B cell (primary cell): ENCODE measurements around the gene SYCE3.

Experiments
- EZH2 ChIP-seq: IDR thresholded peaks from 2 replicates; pipeline ENCODE4 v1.6.1; 2012; ENCODE audit warnings: borderline replicate concordance, low read depth, mild to moderate bottlenecking, moderate library complexity, low read length; ENCODE audit not compliant: insufficient read depth, poor library complexity, severe bottlenecking
- TF ChIP-seq, protein P1 (sequence below): fragments of 200-600 bp; IDR thresholded peaks from one replicate; pipeline ENCODE4 v1.8.0; 2022; ENCODE audit warnings: antibody characterized with exemption, mild to moderate bottlenecking

DNA sequence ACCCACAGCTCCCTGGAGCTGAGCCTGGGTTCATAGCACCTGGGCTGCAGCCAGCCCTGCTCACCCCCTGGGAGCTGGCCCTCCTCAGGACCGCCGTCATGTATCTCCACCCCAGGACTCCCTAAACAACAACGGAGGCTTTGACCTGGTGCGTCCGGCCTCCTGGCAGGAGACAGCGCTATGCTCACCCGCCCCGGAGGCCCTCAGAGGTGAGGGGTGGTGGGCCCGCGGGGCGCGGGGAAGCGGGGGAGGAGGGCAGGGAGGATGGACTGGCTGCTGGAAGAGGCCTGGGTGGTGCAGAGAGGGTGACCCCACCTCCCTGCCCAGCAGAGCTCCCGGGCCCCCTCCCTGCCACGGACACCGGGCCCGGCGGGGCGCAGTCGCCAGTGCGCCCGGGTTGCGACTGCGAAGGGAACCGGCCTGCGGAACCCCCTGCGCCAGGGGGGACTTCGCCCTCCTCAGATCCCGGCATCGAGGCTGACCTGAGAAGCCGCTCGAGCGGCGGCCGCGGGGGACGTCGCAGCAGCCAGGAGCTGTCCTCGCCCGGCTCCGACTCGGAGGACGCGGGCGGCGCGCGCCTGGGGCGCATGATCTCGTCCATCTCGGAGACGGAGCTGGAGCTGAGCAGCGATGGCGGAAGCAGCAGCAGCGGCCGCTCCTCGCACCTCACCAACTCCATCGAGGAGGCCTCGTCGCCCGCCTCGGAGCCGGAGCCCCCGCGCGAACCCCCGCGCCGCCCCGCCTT lies 41.0 kb upstream of the SYCE3 start:
- TF ChIP-seq, protein P1, sequence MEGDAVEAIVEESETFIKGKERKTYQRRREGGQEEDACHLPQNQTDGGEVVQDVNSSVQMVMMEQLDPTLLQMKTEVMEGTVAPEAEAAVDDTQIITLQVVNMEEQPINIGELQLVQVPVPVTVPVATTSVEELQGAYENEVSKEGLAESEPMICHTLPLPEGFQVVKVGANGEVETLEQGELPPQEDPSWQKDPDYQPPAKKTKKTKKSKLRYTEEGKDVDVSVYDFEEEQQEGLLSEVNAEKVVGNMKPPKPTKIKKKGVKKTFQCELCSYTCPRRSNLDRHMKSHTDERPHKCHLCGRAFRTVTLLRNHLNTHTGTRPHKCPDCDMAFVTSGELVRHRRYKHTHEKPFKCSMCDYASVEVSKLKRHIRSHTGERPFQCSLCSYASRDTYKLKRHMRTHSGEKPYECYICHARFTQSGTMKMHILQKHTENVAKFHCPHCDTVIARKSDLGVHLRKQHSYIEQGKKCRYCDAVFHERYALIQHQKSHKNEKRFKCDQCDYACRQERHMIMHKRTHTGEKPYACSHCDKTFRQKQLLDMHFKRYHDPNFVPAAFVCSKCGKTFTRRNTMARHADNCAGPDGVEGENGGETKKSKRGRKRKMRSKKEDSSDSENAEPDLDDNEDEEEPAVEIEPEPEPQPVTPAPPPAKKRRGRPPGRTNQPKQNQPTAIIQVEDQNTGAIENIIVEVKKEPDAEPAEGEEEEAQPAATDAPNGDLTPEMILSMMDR, result no peak
- TF ChIP-seq EZH2, result no peak
